ENCODE results near the gene TRIO. TPM values are rescaled to one million over a fixed set of nuclear protein-coding genes. Genes with fewer than 3 reads are reported as not detected.

Gene TRIO
- total and polyA plus RNA-seq, 2 of the 8 experiments (the other 6 are each of a cell fraction or from before 2014, with no cell fraction given) = 35.1 to 69.1 TPM

- H3K23ac ChIP-seq (ENCODE audit: insufficient read length) = no peak overlapping the region
- no peak overlapping the region for H2AK5ac ChIP-seq (ENCODE audit: low read depth, low read length)
- no peak overlapping the region for H3K56ac ChIP-seq (replicated peaks; ENCODE audit: insufficient read length, low read depth, low read length)
- no peaks in the 10 kb centered on the region for H3K23me2 ChIP-seq (ENCODE audit: low read depth, low read length)
- H3K36me3 ChIP-seq (ENCODE audit: control insufficient read depth in 2 of 4, insufficient read depth in 4 of 4, low read length in 3 of 4) = peaks cover 0 to 25% (median 6%) of the 10 kb centered on the region in 4 experiments; a peak in 4 of 8 replicates
- H4K20me1 ChIP-seq (replicated peaks in 1 of 2; ENCODE audit: control insufficient read depth in 1 of 2, insufficient read depth in 2 of 2, low read length in 2 of 2) = peaks cover 0 to 2% of the 10 kb centered on the region in 2 experiments
- H2BK12ac ChIP-seq (ENCODE audit: low read depth, low read length) = no peak overlapping the region
- DNase-seq (ENCODE audit: low read depth in 1 of 2, low spot score in 2 of 2) (no peak), FAIRE-seq (no peak)
- H3K4ac ChIP-seq (replicated peaks; ENCODE audit: insufficient read length, low read depth, low read length) = no peak overlapping the region
- no peak overlapping the region for H3K27ac ChIP-seq (ENCODE audit: low read depth, low read length)
- no peaks in the 10 kb centered on the region for H3K79me1 ChIP-seq (ENCODE audit: low read depth, low read length)
- no peak overlapping the region for H2AFZ ChIP-seq (ENCODE audit: low read length)
- no peak overlapping the region for H4K5ac ChIP-seq (ENCODE audit: insufficient read length, low read depth, low read length)
- no peaks in the 10 kb centered on the region for H3K4me1 ChIP-seq (replicated peaks in 1 of 4; ENCODE audit: control insufficient read depth in 3 of 4, insufficient read depth in 4 of 4, low read length in 3 of 4)
- H3K9ac ChIP-seq (replicated peaks in 1 of 4; ENCODE audit: extremely low read depth in 1 of 4, low read depth in 3 of 4, low read length in 3 of 4) = no peak overlapping the region
- H2BK20ac ChIP-seq (ENCODE audit: low read length) = no peak overlapping the region
- H3K9me3 ChIP-seq (ENCODE audit: insufficient read depth in 2 of 2, low read depth in 1 of 2, low read length in 1 of 2) = no peaks in the 10 kb centered on the region
- no peaks in the 10 kb centered on the region; a peak in 1 of 4 replicates for H3K79me2 ChIP-seq (ENCODE audit: control insufficient read depth in 1 of 2, insufficient read depth in 2 of 2, low read length in 2 of 2)
- H3K4me3 ChIP-seq (ENCODE audit: extremely low read depth in 1 of 4, insufficient read depth in 2 of 4, low read depth in 3 of 4, low read length in 4 of 4) = no peak overlapping the region
- no peak overlapping the region for H2BK5ac ChIP-seq (ENCODE audit: low read depth, low read length)
- H3K14ac ChIP-seq (ENCODE audit: insufficient read length) = no peak overlapping the region
- H3K18ac ChIP-seq (ENCODE audit: extremely low read depth, low read length) = no peak overlapping the region
- no peak overlapping the region for H4K91ac ChIP-seq (replicated peaks; ENCODE audit: insufficient read length, low read length)
- WGBS, 2 experiments (ENCODE audit: extremely low coverage in 1 of 2, insufficient coverage in 1 of 2, insufficient read length in 1 of 2, insufficient replicate concordance in 2 of 2, low coverage in 1 of 2, low lambda C conversion rate in 2 of 2, missing lambda C conversion rate in 1 of 2) = 98% methylated on average over 3 of the region's 3 CpGs; no CpG with 5 or more reads in 1 of the 2 experiments
- H2BK120ac ChIP-seq (replicated peaks; ENCODE audit: low read depth, low read length) = no peak overlapping the region
- POLR2A ChIA-PET (ENCODE audit: partially characterized antibody) = no interaction called here
- no peak overlapping the region for H4K8ac ChIP-seq (ENCODE audit: extremely low read depth, insufficient read depth, low read length)
- H2BK15ac ChIP-seq (ENCODE audit: low read length) = no peak overlapping the region
- CTCF ChIA-PET (ENCODE audit: partially characterized antibody) = interaction anchor here (0.6 kb wide), 1 partner anchor 18 kb away, joined by 3 read pairs; no protein-coding TSS in a partner anchor
- no peaks in the 10 kb centered on the region for H3K27me3 ChIP-seq (replicated peaks in 1 of 4; ENCODE audit: control insufficient read depth in 3 of 4, extremely low read depth in 1 of 4, insufficient read depth in 3 of 4, low read length in 3 of 4)
- no peak overlapping the region for H3K4me2 ChIP-seq (ENCODE audit: insufficient read depth in 1 of 2, low read depth in 2 of 2, low read length in 2 of 2)
- no peak for TF ChIP-seq RAD21 (IDR thresholded peaks at IDR 0.05 in 1 of 2, conservative IDR thresholded peaks at IDR 0.05 in 1 of 2; ENCODE audit: low read depth in 2 of 2, low read length in 2 of 2)
- TF ChIP-seq POU5F1 (IDR thresholded peaks at IDR 0.05; ENCODE audit: low read depth, low read length) = no peak
- TF ChIP-seq POLR2A (IDR thresholded peaks at IDR 0.05; ENCODE audit: control extremely low read depth in 1 of 2, low read depth in 2 of 2, low read length in 2 of 2) = no peak
- no peak for TF ChIP-seq BACH1 (IDR thresholded peaks at IDR 0.05; ENCODE audit: low read length)
- TF ChIP-seq BCL11A (IDR thresholded peaks at IDR 0.05; ENCODE audit: low read depth in 2 of 2, low read length in 2 of 2) = no peak
- TF ChIP-seq KDM1A (IDR thresholded peaks at IDR 0.05; ENCODE audit: borderline replicate concordance, low read length) = no peak
- no peak for TF ChIP-seq MAFK (IDR thresholded peaks at IDR 0.05; ENCODE audit: low read depth, low read length)
- no peak for TF ChIP-seq CBX5 (IDR thresholded peaks at IDR 0.05; ENCODE audit: low read depth, low read length)
- no peak for TF ChIP-seq SIRT6 (IDR thresholded peaks at IDR 0.05; ENCODE audit: low read length)
- TF ChIP-seq EGR1 (IDR thresholded peaks at IDR 0.05; ENCODE audit: borderline replicate concordance, low read depth, low read length) = no peak
- TF ChIP-seq CHD2 (IDR thresholded peaks at IDR 0.05; ENCODE audit: low read length) = no peak
- TF ChIP-seq RFX5 (IDR thresholded peaks at IDR 0.05; ENCODE audit: borderline replicate concordance, low read depth, low read length) = no peak
Measured at GRCh38 chr5:14298126-14298847, 155.1 kb downstream of the TRIO start.
